Thyroid gland (tissue), 4 donors: ENCODE data around the gene KLHL28.

Experiments used
- CTCF ChIP-seq, 6 experiments: fragments of 200-600 bp in 3 of 6; fragments of 450-650 bp in 3 of 6; sonication (generic) in 3 of 6; IDR thresholded peaks; one replicate each; pipeline ENCODE4 v1.5.1; 2016 to 2019; ENCODE audit warnings: antibody characterized with exemption in 6 of 6, mild to moderate bottlenecking in 2 of 6, inconsistent platforms in 1 of 6, moderate library complexity in 1 of 6
- POLR2A ChIP-seq, 2 donors: fragments of 450-650 bp; IDR thresholded peaks; one replicate each; pipeline ENCODE4 v1.6.1; 2017; ENCODE audit warnings: antibody characterized with exemption in 2 of 2, mild to moderate bottlenecking in 2 of 2, moderate library complexity in 1 of 2

GRCh38 chr14:44959538-44959937 lies 2.2 kb downstream of the KLHL28 start:
- TF ChIP-seq CTCF (IDR thresholded peaks at IDR 0.05) = no peak
- TF ChIP-seq POLR2A (IDR thresholded peaks at IDR 0.05) = no peak
